ENCODE data around the gene RELN.

DNA sequence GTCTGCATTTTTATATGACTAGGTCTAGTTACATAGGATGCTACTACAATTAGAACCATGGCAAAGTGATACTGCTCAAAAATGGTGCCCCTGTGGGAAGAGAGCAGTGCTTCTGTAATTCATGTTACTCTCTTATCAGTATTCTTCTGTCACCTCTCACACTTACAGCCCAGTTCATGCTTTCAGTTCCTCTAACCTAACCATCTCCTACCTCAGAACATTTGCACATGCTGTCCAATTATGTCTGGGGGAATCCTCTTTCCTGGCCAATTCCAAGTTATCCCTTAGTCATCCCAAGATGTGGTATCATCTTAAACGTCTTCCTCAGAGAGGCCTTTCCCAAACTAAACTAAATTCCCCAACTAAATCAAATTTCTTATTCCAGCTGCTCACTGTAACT lies 190.2 kb downstream of the RELN start:
- TF ChIP-seq REST (IDR thresholded peaks at IDR 0.05; ENCODE audit: insufficient read depth in 1 of 2, low read depth in 2 of 2, low read length in 2 of 2), result no peak
- no peak for TF ChIP-seq POLR2AphosphoS5 (IDR thresholded peaks at IDR 0.05; ENCODE audit: low read depth, low read length)
- TF ChIP-seq TAF1 (IDR thresholded peaks at IDR 0.05; ENCODE audit: borderline replicate concordance, insufficient read depth, low read length), result no peak

Measured in PFSK-1 (cell line).